Trophoblast cell (in vitro differentiated cells and primary cell): ENCODE measurements around the gene ALG14.

Source experiments
- DNase-seq, 2 donors: peaks; one replicate each; pipeline ENCODE4 v3.0.0-alpha.2; 2016
- H2AFZ ChIP-seq: 2 replicates; pipeline ENCODE4 v1.6.1; 2013; ENCODE audit warnings: low read length, moderate library complexity, mild to moderate bottlenecking; ENCODE audit not compliant: insufficient read depth, poor library complexity
- H2AK5ac ChIP-seq: 2 replicates; pipeline ENCODE4 v1.6.1; 2013; ENCODE audit warnings: mild to moderate bottlenecking, low read length
- H2BK120ac ChIP-seq: 2 replicates; pipeline ENCODE4 v1.6.1; 2013; ENCODE audit warnings: low read length, mild to moderate bottlenecking, moderate library complexity; ENCODE audit not compliant: insufficient read depth, poor library complexity
- H2BK12ac ChIP-seq: 2 replicates; pipeline ENCODE4 v1.6.1; 2013; ENCODE audit warnings: mild to moderate bottlenecking, low read length, moderate library complexity
- H2BK5ac ChIP-seq: 2 replicates; pipeline ENCODE4 v1.6.1; 2013; ENCODE audit warnings: low read length, low read depth, moderate library complexity, mild to moderate bottlenecking; ENCODE audit not compliant: poor library complexity
- H3K14ac ChIP-seq: 2 replicates; pipeline ENCODE4 v1.6.1; 2013; ENCODE audit warnings: mild to moderate bottlenecking, low read length
- H3K18ac ChIP-seq: 2 replicates; pipeline ENCODE4 v1.6.1; 2013; ENCODE audit warnings: mild to moderate bottlenecking, low read length
- H3K23ac ChIP-seq: 2 replicates; pipeline ENCODE4 v1.6.1; 2013; ENCODE audit warnings: low read length
- H3K27ac ChIP-seq: 2 replicates; pipeline ENCODE4 v1.5.1; 2013; ENCODE audit warnings: low read depth, mild to moderate bottlenecking, inconsistent platforms, low read length, moderate library complexity
- H3K27me3 ChIP-seq: 2 replicates; pipeline ENCODE4 v1.6.1; 2013; ENCODE audit warnings: inconsistent platforms, mild to moderate bottlenecking, low read length, moderate library complexity; ENCODE audit not compliant: insufficient read depth
- H3K36me3 ChIP-seq, 2 experiments: 1 replicate in 1 of 2; 2 replicates in 1 of 2; pipeline ENCODE4 v1.6.1; 2013; ENCODE audit warnings: low read length in 2 of 2, mild to moderate bottlenecking in 2 of 2, moderate library complexity in 1 of 2; ENCODE audit not compliant: insufficient read depth in 2 of 2, control insufficient read depth in 1 of 2
- H3K4ac ChIP-seq: 2 replicates; pipeline ENCODE4 v1.6.1; 2013; ENCODE audit warnings: low read depth, mild to moderate bottlenecking, low read length, moderate library complexity
- H3K4me1 ChIP-seq, 2 experiments: 1 replicate in 1 of 2; 2 replicates in 1 of 2; pipeline ENCODE4 v1.6.1; 2013; ENCODE audit warnings: low read length in 2 of 2, mild to moderate bottlenecking in 2 of 2, moderate library complexity in 1 of 2; ENCODE audit not compliant: insufficient read depth in 2 of 2, control insufficient read depth in 1 of 2
- H3K4me2 ChIP-seq: 2 replicates; pipeline ENCODE4 v1.6.1; 2013; ENCODE audit warnings: inconsistent platforms, mild to moderate bottlenecking, low read length, moderate library complexity
- H3K4me3 ChIP-seq: 2 replicates; pipeline ENCODE4 v1.5.1; 2013; ENCODE audit warnings: mild to moderate bottlenecking, low read depth, low read length, inconsistent platforms
- H3K79me1 ChIP-seq: one replicate; pipeline ENCODE4 v1.6.1; 2013; ENCODE audit warnings: low read length
- H3K79me2 ChIP-seq: 2 replicates; pipeline ENCODE4 v1.6.1; 2013; ENCODE audit warnings: low read length, mild to moderate bottlenecking; ENCODE audit not compliant: control insufficient read depth, insufficient read depth, poor library complexity
- H3K9ac ChIP-seq: 2 replicates; pipeline ENCODE4 v1.6.1; 2013; ENCODE audit warnings: mild to moderate bottlenecking, low read length
- H3K9me3 ChIP-seq: 2 replicates; pipeline ENCODE4 v1.6.1; 2013; ENCODE audit warnings: low read depth, mild to moderate bottlenecking, control low read depth, inconsistent platforms, low read length; ENCODE audit not compliant: insufficient read depth
- H4K12ac ChIP-seq: 2 replicates; pipeline ENCODE4 v1.6.1; 2013; ENCODE audit warnings: low read depth, mild to moderate bottlenecking, low read length, moderate library complexity
- H4K8ac ChIP-seq: 2 replicates; pipeline ENCODE4 v1.6.1; 2013; ENCODE audit warnings: low read depth, mild to moderate bottlenecking, low read length, moderate library complexity
- H4K91ac ChIP-seq: one replicate; pipeline ENCODE4 v1.6.1; 2013; ENCODE audit warnings: low read depth, mild to moderate bottlenecking, low read length, moderate library complexity
- WGBS: extraction: QIAGEN DNeasy Blood & Tissue Kit; methylation state at CpG from one replicate; pipeline ENCODE4 v1.1.7; 2013; ENCODE audit warnings: missing lambda C conversion rate; ENCODE audit not compliant: insufficient read length, insufficient coverage; ENCODE audit errors: extremely low coverage; 5-methylcytosine and 5-hydroxymethylcytosine counted together

Gene ALG14

DNA sequence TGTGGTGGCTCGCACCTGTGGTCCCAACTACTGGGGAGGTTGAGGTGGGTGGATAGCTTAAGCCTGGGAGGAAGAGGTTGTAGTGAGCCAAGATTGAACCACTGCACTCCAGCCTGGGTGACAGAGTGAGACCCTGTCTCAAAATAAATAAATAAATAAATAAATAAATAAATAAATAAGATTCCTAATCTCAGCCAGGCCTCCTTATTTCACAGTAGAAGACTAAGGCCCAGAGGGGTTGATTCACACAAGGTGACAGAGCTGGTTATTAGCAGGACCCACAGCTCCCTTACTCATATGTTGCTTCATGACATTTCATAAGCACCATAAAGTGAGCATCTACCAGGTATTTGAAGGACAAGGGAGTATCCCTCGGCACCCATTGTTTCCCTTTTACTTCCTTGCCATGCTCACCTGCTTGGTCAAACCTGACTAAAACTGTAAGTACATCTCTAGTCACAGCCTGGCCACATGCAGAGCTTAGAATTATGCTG lies 32.7 kb downstream of the ALG14 start:
- no peak overlapping the region for H2BK120ac ChIP-seq
- H3K9me3 ChIP-seq, result no peaks in the 10 kb centered on the region
- H4K91ac ChIP-seq, result no peak overlapping the region
- no peaks in the 10 kb centered on the region for H3K36me3 ChIP-seq
- no peak overlapping the region for H3K4me3 ChIP-seq
- no peak overlapping the region for H2AFZ ChIP-seq
- peak; percentile 75 for DNase-seq
- no peak overlapping the region for H3K4ac ChIP-seq
- H3K18ac ChIP-seq, result no peak overlapping the region
- H3K27me3 ChIP-seq, result no peaks in the 10 kb centered on the region
- H2BK5ac ChIP-seq, result no peak overlapping the region
- peaks cover 3 to 4% of the 10 kb centered on the region in 2 experiments for H3K4me1 ChIP-seq
- H4K8ac ChIP-seq, result no peak overlapping the region
- H3K14ac ChIP-seq, result no peak overlapping the region
- no peak overlapping the region for H3K9ac ChIP-seq
- peak overlapping the region; percentile 71 for H2BK12ac ChIP-seq
- H3K79me2 ChIP-seq, result no peaks in the 10 kb centered on the region
- H4K12ac ChIP-seq, result no peak overlapping the region
- no peaks in the 10 kb centered on the region for H3K79me1 ChIP-seq
- H2AK5ac ChIP-seq, result peak overlapping the region; percentile 81
- no peak overlapping the region for H3K4me2 ChIP-seq
- no peak overlapping the region for H3K27ac ChIP-seq
- WGBS, result no CpG with 5 or more reads among the region's 2 CpGs
- H3K23ac ChIP-seq, result no peak overlapping the region

DNA sequence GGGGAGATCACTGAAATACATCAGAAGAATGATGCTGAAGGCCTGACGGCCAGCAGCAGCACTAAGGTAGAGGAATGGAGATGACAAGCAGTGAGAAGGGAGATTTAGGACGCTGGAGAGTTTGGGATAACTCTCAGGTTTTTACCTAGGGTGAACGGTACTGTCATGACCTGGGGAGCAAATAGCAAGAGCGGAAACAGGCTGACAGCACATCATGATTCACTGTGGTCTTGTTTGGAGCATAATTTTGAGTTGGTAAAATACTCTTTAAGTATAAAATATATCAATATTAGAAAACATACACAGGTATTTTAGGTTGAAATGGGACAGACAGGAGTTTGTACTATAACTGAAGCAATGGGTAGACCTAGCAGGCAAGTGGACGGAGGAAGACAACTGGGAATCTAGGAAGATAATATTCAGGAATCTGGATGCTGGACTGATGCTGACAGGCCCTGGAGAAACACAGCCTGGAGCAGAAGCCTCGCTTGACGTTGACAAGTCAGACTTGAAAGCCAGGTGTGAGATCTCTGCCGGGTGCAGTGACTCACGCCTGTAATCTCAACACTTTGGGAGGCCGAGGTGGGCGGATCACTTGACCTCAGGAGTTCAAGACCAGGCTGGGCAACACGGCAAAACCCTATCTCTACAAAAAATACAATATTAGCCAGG lies 33.3 kb downstream of the ALG14 start:
- H2BK120ac ChIP-seq, result no peak overlapping the region
- H2AFZ ChIP-seq, result no peak overlapping the region
- H3K27ac ChIP-seq, result no peak overlapping the region
- H3K4me2 ChIP-seq, result no peak overlapping the region
- no peak overlapping the region for H3K23ac ChIP-seq
- H3K9me3 ChIP-seq, result no peaks in the 10 kb centered on the region
- no peak overlapping the region for H2BK12ac ChIP-seq
- H3K4me3 ChIP-seq, result no peak overlapping the region
- no peaks in the 10 kb centered on the region for H3K79me2 ChIP-seq
- H4K8ac ChIP-seq, result no peak overlapping the region
- DNase-seq, result peak; percentile 89 to 94
- no peaks in the 10 kb centered on the region for H3K36me3 ChIP-seq
- no CpG with 5 or more reads among the region's 12 CpGs for WGBS
- H2AK5ac ChIP-seq, result no peak overlapping the region
- H3K9ac ChIP-seq, result no peak overlapping the region
- no peaks in the 10 kb centered on the region for H3K27me3 ChIP-seq
- no peak overlapping the region for H2BK5ac ChIP-seq
- no peak overlapping the region for H3K18ac ChIP-seq
- no peak overlapping the region for H3K14ac ChIP-seq
- peaks cover 3 to 4% of the 10 kb centered on the region in 2 experiments for H3K4me1 ChIP-seq
- no peak overlapping the region for H3K4ac ChIP-seq
- H4K12ac ChIP-seq, result no peak overlapping the region
- H4K91ac ChIP-seq, result no peak overlapping the region
- no peaks in the 10 kb centered on the region for H3K79me1 ChIP-seq

DNA sequence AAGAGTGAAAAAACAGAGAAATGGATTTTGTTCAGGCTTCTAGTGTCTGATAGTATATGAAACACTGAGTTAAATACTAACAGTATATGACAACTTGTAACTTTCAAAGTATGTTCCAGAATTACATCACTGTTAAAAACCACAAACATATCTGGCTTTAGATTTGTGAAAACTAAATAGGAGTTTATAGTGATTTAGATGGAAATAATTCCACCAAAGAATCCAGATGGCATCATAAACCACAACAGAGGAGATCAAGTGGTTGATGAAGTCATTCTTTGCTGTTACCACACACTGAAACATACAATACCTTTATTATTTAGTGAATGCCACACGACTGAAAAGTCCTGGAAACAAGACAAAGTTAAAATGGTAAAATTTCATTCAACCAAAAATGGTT lies 37.2 kb downstream of the ALG14 start:
- Histone ChIP-seq H3K14ac (no peak overlapping the region), H3K23ac (no peak overlapping the region), H3K79me1 (no peaks in the 10 kb centered on the region), H3K9me3 (no peaks in the 10 kb centered on the region), H2BK5ac (no peak overlapping the region), H4K12ac (no peak overlapping the region), H2AK5ac (no peak overlapping the region), H3K27me3 (no peaks in the 10 kb centered on the region), H3K4me3 (no peak overlapping the region), H3K79me2 (no peaks in the 10 kb centered on the region), H4K8ac (no peak overlapping the region), H4K91ac (no peak overlapping the region), H3K27ac (no peak overlapping the region), H3K4me1 (peaks cover 3 to 4% of the 10 kb centered on the region in 2 experiments), H2BK12ac (no peak overlapping the region), H3K4ac (no peak overlapping the region), H2AFZ (no peak overlapping the region), H3K18ac (no peak overlapping the region), H3K36me3 (no peaks in the 10 kb centered on the region), H2BK120ac (no peak overlapping the region), H3K4me2 (no peak overlapping the region), H3K9ac (no peak overlapping the region)
- no peak for DNase-seq
- no CpG with 5 or more reads among the region's 1 CpG for WGBS

DNA sequence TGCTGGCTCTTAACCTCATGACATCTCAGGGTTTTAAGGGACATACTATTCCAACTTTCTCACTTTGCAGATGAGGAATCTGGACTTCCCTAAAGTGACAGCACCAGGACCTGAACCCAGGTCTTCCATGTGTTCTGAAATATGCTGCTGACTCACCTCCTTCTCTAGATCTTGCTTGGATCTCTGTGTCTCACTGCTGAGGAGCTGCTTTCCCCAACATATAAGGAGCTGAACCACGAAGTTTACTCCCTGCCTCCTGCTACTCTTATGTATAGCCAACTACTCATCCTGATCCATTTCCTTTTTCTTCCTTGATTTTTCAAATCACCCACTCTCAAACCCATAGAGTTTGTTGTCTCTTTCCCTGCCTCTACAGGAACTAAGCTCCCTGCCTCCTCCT lies 38.2 kb downstream of the ALG14 start:
- Histone ChIP-seq H4K12ac (no peak overlapping the region), H3K4me3 (no peak overlapping the region), H4K91ac (no peak overlapping the region), H3K4me1 (no peaks in the 10 kb centered on the region), H3K9me3 (no peaks in the 10 kb centered on the region), H3K14ac (no peak overlapping the region), H3K18ac (no peak overlapping the region), H3K79me1 (no peaks in the 10 kb centered on the region), H3K4me2 (no peak overlapping the region), H2BK120ac (no peak overlapping the region), H2BK5ac (no peak overlapping the region), H2BK12ac (no peak overlapping the region), H3K23ac (no peak overlapping the region), H2AK5ac (no peak overlapping the region), H2AFZ (no peak overlapping the region), H3K27me3 (no peaks in the 10 kb centered on the region), H4K8ac (no peak overlapping the region), H3K36me3 (no peaks in the 10 kb centered on the region), H3K9ac (no peak overlapping the region), H3K4ac (no peak overlapping the region), H3K79me2 (no peaks in the 10 kb centered on the region), H3K27ac (no peak overlapping the region)
- no CpG with 5 or more reads among the region's 1 CpG for WGBS
- no peak for DNase-seq
